Stomach (tissue), 9 donors: ENCODE data around the gene RAP1A. TPM values are rescaled to one million over a fixed set of nuclear protein-coding genes. Genes with fewer than 3 reads are reported as not detected.
A peak's percentile ranks its signal among the peaks of the same experiment; 100 is the strongest.

Source experiments
- DNase-seq, 2 donors: peaks; one replicate each; pipeline versions ENCODE4 v3.0.0 to v3.0.0-alpha.2; 2013 to 2019
- H3K27ac ChIP-seq, 5 donors: fragments of 200-600 bp in 4 of 5; sonication (generic) in 4 of 5; one replicate each; pipeline ENCODE4 v1.5.1; 2013 to 2019; ENCODE audit warnings: mild to moderate bottlenecking in 1 of 5, moderate library complexity in 1 of 5
- H3K27me3 ChIP-seq, 3 donors: fragments of 200-600 bp; sonication (generic); one replicate each; pipeline ENCODE4 v1.5.1; 2017 to 2019; ENCODE audit warnings: mixed run types in 1 of 3
- H3K36me3 ChIP-seq, 4 donors: fragments of 200-600 bp; sonication (generic); 1 replicate in 3 of 4; 2 replicates in 1 of 4; pipeline ENCODE4 v1.5.1; 2016 to 2019
- H3K4me1 ChIP-seq, 4 donors: fragments of 200-600 bp; sonication (generic); one replicate each; pipeline ENCODE4 v1.5.1; 2016 to 2019
- H3K4me3 ChIP-seq, 4 donors: fragments of 200-600 bp; sonication (generic) in 3 of 4; one replicate each; pipeline ENCODE4 v1.5.1; 2016 to 2019; ENCODE audit warnings: mild to moderate bottlenecking in 1 of 4
- H3K9me3 ChIP-seq, 4 donors: fragments of 200-600 bp; sonication (generic); one replicate each; pipeline ENCODE4 v1.5.1; 2016 to 2019
- CTCF ChIP-seq, 7 experiments: fragments of 450-650 bp in 4 of 7; fragments of 200-600 bp in 3 of 7; sonication (generic) in 3 of 7; IDR thresholded peaks; one replicate each; pipeline ENCODE4 v1.5.1; 2016 to 2019; ENCODE audit warnings: antibody characterized with exemption in 7 of 7, control low read depth in 2 of 7, mild to moderate bottlenecking in 1 of 7
- EP300 ChIP-seq: sonication (generic); formaldehyde crosslinking; IDR thresholded peaks from one replicate; pipeline ENCODE4 v1.6.1; 2017; ENCODE audit warnings: antibody characterized with exemption
- POLR2A ChIP-seq, 4 donors: fragments of 450-650 bp; IDR thresholded peaks; one replicate each; pipeline ENCODE4 v1.6.1; 2016; ENCODE audit warnings: antibody characterized with exemption in 4 of 4, control low read depth in 2 of 4, mild to moderate bottlenecking in 1 of 4, moderate library complexity in 1 of 4
- POLR2AphosphoS5 ChIP-seq, 3 donors: sonication (generic); formaldehyde crosslinking; IDR thresholded peaks; one replicate each; pipeline ENCODE4 v1.6.1; 2016; ENCODE audit warnings: antibody characterized with exemption in 3 of 3
- WGBS, 5 donors: extraction: QIAGEN DNeasy Blood & Tissue Kit in 3 of 5; methylation state at CpG; one replicate each; pipeline versions ENCODE4 v1.1.5 to v1.1.7; 2013 to 2018; 5-methylcytosine and 5-hydroxymethylcytosine counted together
- intact Hi-C: fragments of 100-400 bp; cut with DNase I; formaldehyde crosslinking; loops from one replicate; pipeline ENCODE4 v1.15.1; 2023; ENCODE audit warnings: low total_unique reads
- polyA plus RNA-seq, 3 donors: library from polyadenylated mRNA; stranded (reverse); fragments of 200-250 nt; gene quantifications; one replicate each; pipeline ENCODE4 v1.2.3, GENCODE V29; 2013
- total RNA-seq, 5 donors: library from RNA; depleted of rRNA; stranded (reverse); fragments of >200 nt; gene quantifications; one replicate each; pipeline versions ENCODE4 v1.1.0 to v1.2.3, GENCODE V29; 2014 to 2016
- donor health status: healthy with polysubstance abuse.
- donor health status: Bipolar disorder and iron deficiency.
- donor health status: healthy.

RAP1A gene
- total and polyA plus RNA-seq, 8 donors = 20.9 to 175 (median 85.4) TPM

- H3K9me3 ChIP-seq = no peaks in the 10 kb centered on the region
- H3K27ac ChIP-seq = no peak overlapping the region
- 80 to 94% (median 87%) methylated on average over 2 of the region's 2 CpGs for WGBS, 5 donors
- no peak for TF ChIP-seq EP300
- no peak for TF ChIP-seq POLR2A (IDR thresholded peaks at IDR 0.05)
- TF ChIP-seq POLR2AphosphoS5 (IDR thresholded peaks at IDR 0.05) = no peak
- no peak for TF ChIP-seq CTCF (IDR thresholded peaks at IDR 0.05)
- H3K36me3 ChIP-seq = no peaks in the 10 kb centered on the region
- no peak overlapping the region for H3K4me3 ChIP-seq
- H3K27me3 ChIP-seq = no peaks in the 10 kb centered on the region
- intact Hi-C loops = no loop called here
- peaks cover 0 to 14% (median 9%) of the 10 kb centered on the region in 4 donors for H3K4me1 ChIP-seq
- DNase-seq = no peak
These were observed 33.5 kb upstream of the RAP1A start for GRCh38 chr1:111586112-111586511.

GRCh38 chr1:111587509-111588174 lies 31.9 kb upstream of the RAP1A start:
- no peaks in the 10 kb centered on the region for H3K27me3 ChIP-seq
- no peaks in the 10 kb centered on the region for H3K36me3 ChIP-seq
- intact Hi-C loops = no loop called here
- H3K9me3 ChIP-seq = no peaks in the 10 kb centered on the region
- H3K27ac ChIP-seq = no peak overlapping the region
- peaks cover 9 to 21% (median 15%) of the 10 kb centered on the region in 4 donors for H3K4me1 ChIP-seq
- no peak for DNase-seq
- TF ChIP-seq POLR2A (IDR thresholded peaks at IDR 0.05) (no peak), POLR2AphosphoS5 (IDR thresholded peaks at IDR 0.05) (no peak), EP300 (no peak), CTCF (IDR thresholded peaks at IDR 0.05) (no peak)
- no peak overlapping the region for H3K4me3 ChIP-seq
- WGBS, 5 donors = 42 to 73% (median 54%) methylated on average over 4 of the region's 4 CpGs

GRCh38 chr1:111591937-111592336 lies 27.7 kb upstream of the RAP1A start:
- WGBS, 5 donors = 63 to 77% (median 70%) methylated on average over 6 of the region's 6 CpGs
- TF ChIP-seq POLR2AphosphoS5 (IDR thresholded peaks at IDR 0.05) (no peak), EP300 (no peak), CTCF (IDR thresholded peaks at IDR 0.05) (no peak)
- intact Hi-C loops = no loop called here
- no peaks in the 10 kb centered on the region for H3K27me3 ChIP-seq
- no peak overlapping the region for H3K4me3 ChIP-seq
- peak in 1 of 2 donors; percentile 44 for DNase-seq
- H3K27ac ChIP-seq = peak overlapping the region; percentile 58 to 85 (median 79)
- H3K9me3 ChIP-seq = no peaks in the 10 kb centered on the region
- peaks cover 19 to 49% (median 42%) of the 10 kb centered on the region in 4 donors for H3K4me1 ChIP-seq
- H3K36me3 ChIP-seq = no peaks in the 10 kb centered on the region

GRCh38 chr1:111592389-111593361 lies 26.9 kb upstream of the RAP1A start:
- H3K36me3 ChIP-seq = no peaks in the 10 kb centered on the region
- peak overlapping the region; percentile 58 to 85 (median 79) for H3K27ac ChIP-seq
- peaks cover 19 to 55% (median 46%) of the 10 kb centered on the region in 4 donors for H3K4me1 ChIP-seq
- intact Hi-C loops = no loop called here
- no peak overlapping the region for H3K4me3 ChIP-seq
- 8 to 14% (median 10%) methylated on average over 11 of the region's 11 CpGs for WGBS, 5 donors
- no peaks in the 10 kb centered on the region for H3K27me3 ChIP-seq
- DNase-seq = peak; percentile 85 to 95
- H3K9me3 ChIP-seq = no peaks in the 10 kb centered on the region
- TF ChIP-seq POLR2AphosphoS5 (IDR thresholded peaks at IDR 0.05) = peak; percentile 5 to 67 (median 43)
- no peak for TF ChIP-seq EP300
